Tibial nerve (tissue), 4 donors: ENCODE results near the gene OR1D2.

Source experiments
- EP300 ChIP-seq, 2 donors: sonication (generic); formaldehyde crosslinking; IDR thresholded peaks; one replicate each; pipeline ENCODE4 v1.6.1; 2017; ENCODE audit warnings: antibody characterized with exemption in 2 of 2, mild to moderate bottlenecking in 1 of 2
- POLR2A ChIP-seq, 2 donors: fragments of 450-650 bp; IDR thresholded peaks; one replicate each; pipeline ENCODE4 v1.6.1; 2017; ENCODE audit warnings: antibody characterized with exemption in 2 of 2, mild to moderate bottlenecking in 2 of 2, moderate library complexity in 2 of 2
- TF ChIP-seq, protein P1 (sequence below), 5 experiments: fragments of 200-600 bp in 3 of 5; fragments of 450-650 bp in 2 of 5; sonication (generic) in 3 of 5; IDR thresholded peaks; one replicate each; pipeline ENCODE4 v1.5.1; 2016 to 2019; ENCODE audit warnings: antibody characterized with exemption in 5 of 5, mild to moderate bottlenecking in 3 of 5, moderate library complexity in 2 of 5

DNA sequence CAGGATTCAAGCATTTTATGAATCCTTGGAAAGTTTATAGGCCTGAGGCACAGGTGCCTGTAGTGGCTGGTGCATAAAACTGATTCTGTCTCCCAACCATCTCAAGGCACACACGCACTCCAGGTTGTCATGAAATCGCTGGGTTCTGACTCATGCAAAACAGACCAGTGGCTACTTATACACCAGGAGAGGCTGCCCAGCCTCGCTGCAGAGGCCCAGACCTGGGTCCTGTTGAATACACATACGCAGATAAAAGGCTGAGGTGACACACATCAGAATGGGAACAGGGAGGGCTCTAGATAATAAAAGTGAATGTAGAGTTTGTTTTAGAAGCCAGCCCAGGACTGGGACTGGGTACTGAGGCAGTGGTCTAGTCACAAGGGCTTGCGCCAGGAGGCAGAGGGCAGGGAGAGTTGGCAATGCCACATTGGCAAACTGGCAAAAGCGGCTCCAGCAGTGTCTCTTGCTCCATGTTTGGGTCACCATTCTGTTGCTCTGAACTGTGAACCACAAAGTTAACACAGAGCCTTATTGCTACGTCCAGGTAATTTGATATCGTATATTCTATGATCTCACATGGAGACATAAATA is 54.4 kb downstream of the OR1D2 start:
- TF ChIP-seq, protein P1, sequence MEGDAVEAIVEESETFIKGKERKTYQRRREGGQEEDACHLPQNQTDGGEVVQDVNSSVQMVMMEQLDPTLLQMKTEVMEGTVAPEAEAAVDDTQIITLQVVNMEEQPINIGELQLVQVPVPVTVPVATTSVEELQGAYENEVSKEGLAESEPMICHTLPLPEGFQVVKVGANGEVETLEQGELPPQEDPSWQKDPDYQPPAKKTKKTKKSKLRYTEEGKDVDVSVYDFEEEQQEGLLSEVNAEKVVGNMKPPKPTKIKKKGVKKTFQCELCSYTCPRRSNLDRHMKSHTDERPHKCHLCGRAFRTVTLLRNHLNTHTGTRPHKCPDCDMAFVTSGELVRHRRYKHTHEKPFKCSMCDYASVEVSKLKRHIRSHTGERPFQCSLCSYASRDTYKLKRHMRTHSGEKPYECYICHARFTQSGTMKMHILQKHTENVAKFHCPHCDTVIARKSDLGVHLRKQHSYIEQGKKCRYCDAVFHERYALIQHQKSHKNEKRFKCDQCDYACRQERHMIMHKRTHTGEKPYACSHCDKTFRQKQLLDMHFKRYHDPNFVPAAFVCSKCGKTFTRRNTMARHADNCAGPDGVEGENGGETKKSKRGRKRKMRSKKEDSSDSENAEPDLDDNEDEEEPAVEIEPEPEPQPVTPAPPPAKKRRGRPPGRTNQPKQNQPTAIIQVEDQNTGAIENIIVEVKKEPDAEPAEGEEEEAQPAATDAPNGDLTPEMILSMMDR (IDR thresholded peaks at IDR 0.05) = no peak
- no peak for TF ChIP-seq POLR2A (IDR thresholded peaks at IDR 0.05)
- no peak for TF ChIP-seq EP300 (IDR thresholded peaks at IDR 0.05)
